Measurements from ENCODE around the gene ZNF582. TPM values are rescaled to one million over a fixed set of nuclear protein-coding genes. Genes with fewer than 3 reads are reported as not detected.

Gene ZNF582
- total RNA-seq, 6 donors from 2014 or later, result 2.1 to 11.9 (median 2.7) TPM

- no peak for DNase-seq
- Histone ChIP-seq H3K36me3 (peaks cover 0 to 17% (median 8%) of the 10 kb centered on the region in 4 donors), H3K27me3 (no peaks in the 10 kb centered on the region), H3K4me1 (peaks cover 8 to 12% (median 11%) of the 10 kb centered on the region in 4 donors), H3K9me3 (peaks cover 8 to 43% (median 37%) of the 10 kb centered on the region in 4 donors), H3K27ac (no peak overlapping the region), H3K4me3 (no peak overlapping the region)
- TF ChIP-seq POLR2AphosphoS5 (IDR thresholded peaks at IDR 0.05) (no peak), EP300 (IDR thresholded peaks at IDR 0.05) (no peak), CTCF (IDR thresholded peaks at IDR 0.05) (no peak), POLR2A (IDR thresholded peaks at IDR 0.05) (no peak)
- WGBS, 2 donors, result 95 to 97% methylated on average over 4 of the region's 4 CpGs
- ATAC-seq (ENCODE audit: low FRiP score in 2 of 2), result no peak
Measured at GRCh38 chr19:56400485-56400884, 7.2 kb upstream of the ZNF582 start.

GRCh38 chr19:56398809-56399208, 5.5 kb upstream of the ZNF582 start:
- H3K27ac ChIP-seq, result no peak overlapping the region
- ATAC-seq (ENCODE audit: low FRiP score in 2 of 2) (no peak), DNase-seq (no peak)
- WGBS, 2 donors, result 88 to 93% methylated on average over 5 of the region's 5 CpGs
- H3K27me3 ChIP-seq, result no peaks in the 10 kb centered on the region
- H3K36me3 ChIP-seq, result peaks cover 0 to 17% (median 8%) of the 10 kb centered on the region in 4 donors
- TF ChIP-seq EP300 (IDR thresholded peaks at IDR 0.05), result no peak
- TF ChIP-seq CTCF (IDR thresholded peaks at IDR 0.05), result no peak
- TF ChIP-seq POLR2A (IDR thresholded peaks at IDR 0.05), result no peak
- no peak for TF ChIP-seq POLR2AphosphoS5 (IDR thresholded peaks at IDR 0.05)
- peaks cover 8 to 47% (median 40%) of the 10 kb centered on the region in 4 donors for H3K9me3 ChIP-seq
- H3K4me3 ChIP-seq, result no peak overlapping the region
- peaks cover 2 to 8% (median 6%) of the 10 kb centered on the region in 4 donors for H3K4me1 ChIP-seq

GRCh38 chr19:56383826-56384605, 9.3 kb downstream of the ZNF582 start:
- no peak for TF ChIP-seq EP300 (IDR thresholded peaks at IDR 0.05)
- TF ChIP-seq POLR2A (IDR thresholded peaks at IDR 0.05), result no peak
- no peak for TF ChIP-seq CTCF (IDR thresholded peaks at IDR 0.05)
- TF ChIP-seq POLR2AphosphoS5 (IDR thresholded peaks at IDR 0.05), result no peak
- Histone ChIP-seq H3K9me3 (peaks cover 0 to 56% (median 30%) of the 10 kb centered on the region in 4 donors), H3K27me3 (no peaks in the 10 kb centered on the region), H3K4me1 (no peaks in the 10 kb centered on the region), H3K27ac (no peak overlapping the region), H3K4me3 (no peak overlapping the region), H3K36me3 (peaks cover 0 to 49% (median 11%) of the 10 kb centered on the region in 4 donors)
- 92% methylated on average over 8 of the region's 8 CpGs for WGBS, 2 donors
- DNase-seq (no peak), ATAC-seq (ENCODE audit: low FRiP score in 2 of 2) (no peak)

- Histone ChIP-seq H3K27me3 (no peaks in the 10 kb centered on the region), H3K36me3 (peaks cover 20 to 67% (median 49%) of the 10 kb centered on the region in 4 donors), H3K4me3 (no peak overlapping the region), H3K9me3 (peaks cover 15 to 61% (median 51%) of the 10 kb centered on the region in 4 donors), H3K4me1 (no peaks in the 10 kb centered on the region), H3K27ac (no peak overlapping the region)
- WGBS, 2 donors, result 91 to 95% methylated on average over 11 of the region's 11 CpGs
- no peak for ATAC-seq (ENCODE audit: low FRiP score in 2 of 2)
- no peak for TF ChIP-seq POLR2A (IDR thresholded peaks at IDR 0.05)
- TF ChIP-seq POLR2AphosphoS5 (IDR thresholded peaks at IDR 0.05), result no peak
- no peak for TF ChIP-seq CTCF (IDR thresholded peaks at IDR 0.05)
- TF ChIP-seq EP300 (IDR thresholded peaks at IDR 0.05), result no peak
- DNase-seq, result no peak
Measured at GRCh38 chr19:56377105-56377924, 16.0 kb downstream of the ZNF582 start.
